Testis (tissue), 3 donors: ENCODE data around the gene FAM3B. TPM values are rescaled to one million over a fixed set of nuclear protein-coding genes. Genes with fewer than 3 reads are reported as not detected.

Experiments used
- DNase-seq: peaks from one replicate; pipeline ENCODE4 v3.0.0-alpha.2; 2019
- H3K27ac ChIP-seq, 2 donors: fragments of 200-600 bp; sonication (generic); one replicate each; pipeline ENCODE4 v1.5.1; 2019
- H3K27me3 ChIP-seq: fragments of 200-600 bp; sonication (generic); one replicate; pipeline ENCODE4 v1.5.1; 2019
- H3K36me3 ChIP-seq: fragments of 200-600 bp; sonication (generic); one replicate; pipeline ENCODE4 v1.5.1; 2017; ENCODE audit warnings: low read depth; ENCODE audit errors: missing control alignments
- H3K4me1 ChIP-seq: fragments of 200-600 bp; sonication (generic); one replicate; pipeline ENCODE4 v1.5.1; 2019
- H3K4me3 ChIP-seq, 2 donors: fragments of 200-600 bp; sonication (generic); one replicate each; pipeline ENCODE4 v1.5.1; 2017 to 2019
- H3K9me3 ChIP-seq: fragments of 200-600 bp; sonication (generic); one replicate; pipeline ENCODE4 v1.5.1; 2017
- POLR2A ChIP-seq: fragments of 450-650 bp; IDR thresholded peaks from one replicate; pipeline ENCODE4 v1.6.1; 2017; ENCODE audit warnings: antibody characterized with exemption, mild to moderate bottlenecking, moderate library complexity
- WGBS, 2 donors: methylation state at CpG; one replicate each; pipeline ENCODE4 v1.1.5; 2018; 5-methylcytosine and 5-hydroxymethylcytosine counted together
- intact Hi-C: fragments of 100-400 bp; cut with DNase I; formaldehyde crosslinking; loops from one replicate; pipeline ENCODE4 v1.15.1; 2023; ENCODE audit warnings: low total_unique reads
- polyA plus RNA-seq: library from polyadenylated mRNA; stranded (reverse); fragments of 350-450 nt; fragmentation: Illumina TruSeq; extraction: RNeasy Lipid Tissue Mini Kit (QIAGEN cat#74804); gene quantifications from one replicate; pipeline ENCODE4 v1.2.3, GENCODE V29; 2014; ENCODE audit warnings: low read depth, low replicate concordance; ENCODE audit not compliant: insufficient read depth
- total RNA-seq, 2 donors: library from RNA; depleted of rRNA; stranded (reverse); fragments of >200 nt; gene quantifications; one replicate each; pipeline ENCODE4 v1.2.3, GENCODE V29; 2016
- TF ChIP-seq, protein P1 (sequence below), 3 experiments: fragments of 450-650 bp in 2 of 3; fragments of 200-600 bp in 1 of 3; sonication (generic) in 1 of 3; IDR thresholded peaks; one replicate each; pipeline ENCODE4 v1.5.1; 2016 to 2019; ENCODE audit warnings: antibody characterized with exemption in 3 of 3, mild to moderate bottlenecking in 2 of 3, moderate library complexity in 1 of 3

Gene FAM3B
- total and polyA plus RNA-seq, 3 donors from 2014 or later, result 4.9 to 14.1 (median 9.4) TPM

DNA sequence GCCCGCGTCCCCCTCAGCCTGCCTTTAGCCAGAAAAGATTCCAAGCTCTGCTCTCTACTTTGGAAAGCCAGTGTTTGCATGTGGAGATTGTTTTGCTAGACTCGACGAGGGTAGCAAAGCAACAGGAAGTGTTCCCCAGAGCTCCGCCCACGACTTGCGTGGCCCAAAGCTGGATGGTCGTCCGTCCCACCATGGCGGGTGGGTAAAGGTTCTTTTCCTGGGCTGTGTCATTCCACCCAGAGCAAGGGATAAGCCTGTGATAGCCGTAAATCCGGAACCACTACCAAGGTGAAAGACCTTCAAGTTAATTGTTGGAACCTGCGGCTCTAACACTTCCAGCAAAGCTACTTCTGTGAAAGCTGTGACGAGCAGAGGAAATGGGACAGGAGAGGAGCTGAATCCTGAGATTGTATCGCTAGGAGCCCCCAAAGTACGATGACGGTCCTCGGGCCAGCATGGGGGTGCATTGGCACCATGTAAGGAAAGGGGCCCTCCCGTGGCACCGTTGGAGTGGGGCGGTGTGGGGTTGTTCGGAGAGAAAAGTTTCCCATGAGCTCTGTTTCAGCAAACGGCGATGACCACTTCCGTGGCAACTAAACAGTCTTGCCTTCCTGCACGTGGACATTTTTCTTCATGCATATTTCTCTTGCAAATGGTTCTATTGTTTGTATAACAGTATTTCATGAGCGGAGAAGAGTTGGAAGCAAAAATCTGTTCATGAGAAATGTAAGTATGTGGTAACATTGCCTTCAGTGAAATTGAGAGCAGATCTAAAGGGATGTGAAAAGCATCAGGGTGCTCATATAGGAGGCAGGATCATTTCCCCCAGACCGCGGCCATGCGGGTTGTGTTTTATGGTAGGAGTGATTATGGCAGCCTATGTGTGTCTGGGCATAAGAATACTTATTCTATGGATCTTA, 53.6 kb downstream of the FAM3B start:
- 50 to 58% methylated on average over 23 to 30 of the region's 30 CpGs for WGBS, 2 donors

DNA sequence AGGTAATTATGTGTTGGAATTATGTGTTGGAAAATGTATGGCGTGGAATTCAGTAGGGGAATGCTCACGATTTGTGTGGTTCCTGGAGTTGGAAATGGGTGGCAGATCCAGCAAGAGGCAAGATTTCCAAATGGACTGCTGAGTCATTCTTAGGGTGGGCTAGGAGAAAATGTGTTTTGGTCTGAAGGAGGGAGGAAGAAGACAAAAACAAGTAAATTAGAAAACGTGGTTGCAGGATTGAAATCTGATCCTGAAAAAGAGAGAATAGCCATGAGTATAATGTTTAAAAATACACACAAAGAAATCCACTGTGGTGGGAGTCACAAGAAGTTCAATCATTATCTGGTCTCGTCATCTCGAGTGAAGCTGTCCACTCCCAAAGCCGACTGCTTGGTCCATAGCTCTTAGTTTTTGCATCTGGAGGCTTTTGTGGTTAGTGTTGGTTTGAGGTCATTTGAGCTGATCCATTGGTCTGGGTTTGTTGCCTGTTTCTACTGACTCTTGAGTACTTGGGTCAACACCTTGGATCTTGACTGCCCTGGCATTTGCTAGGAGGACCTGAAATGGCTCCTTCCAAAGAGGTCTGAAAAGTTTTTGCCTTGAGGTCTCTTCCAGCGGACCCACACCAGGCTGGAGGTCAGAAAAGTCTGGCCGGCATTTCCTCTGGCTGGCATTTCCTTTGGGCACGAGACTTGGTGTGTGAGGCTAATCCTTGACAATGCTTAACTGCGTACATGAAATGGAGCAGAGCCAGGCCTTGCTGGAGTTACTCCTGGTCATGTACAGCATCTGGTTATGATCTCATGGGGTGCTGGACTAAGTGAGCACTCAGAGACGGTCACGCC, 54.5 kb downstream of the FAM3B start:
- Histone ChIP-seq H3K4me3 (peak overlapping the region in 1 of 2 donors; percentile 61), H3K4me1 (peaks cover 9% of the 10 kb centered on the region), H3K27me3 (no peaks in the 10 kb centered on the region), H3K36me3 (no peaks in the 10 kb centered on the region), H3K27ac (no peak overlapping the region), H3K9me3 (no peaks in the 10 kb centered on the region)
- DNase-seq, result no peak
- intact Hi-C loops, result no loop called here
- 72 to 78% methylated on average over 12 of the region's 12 CpGs for WGBS, 2 donors
- TF ChIP-seq, protein P1, sequence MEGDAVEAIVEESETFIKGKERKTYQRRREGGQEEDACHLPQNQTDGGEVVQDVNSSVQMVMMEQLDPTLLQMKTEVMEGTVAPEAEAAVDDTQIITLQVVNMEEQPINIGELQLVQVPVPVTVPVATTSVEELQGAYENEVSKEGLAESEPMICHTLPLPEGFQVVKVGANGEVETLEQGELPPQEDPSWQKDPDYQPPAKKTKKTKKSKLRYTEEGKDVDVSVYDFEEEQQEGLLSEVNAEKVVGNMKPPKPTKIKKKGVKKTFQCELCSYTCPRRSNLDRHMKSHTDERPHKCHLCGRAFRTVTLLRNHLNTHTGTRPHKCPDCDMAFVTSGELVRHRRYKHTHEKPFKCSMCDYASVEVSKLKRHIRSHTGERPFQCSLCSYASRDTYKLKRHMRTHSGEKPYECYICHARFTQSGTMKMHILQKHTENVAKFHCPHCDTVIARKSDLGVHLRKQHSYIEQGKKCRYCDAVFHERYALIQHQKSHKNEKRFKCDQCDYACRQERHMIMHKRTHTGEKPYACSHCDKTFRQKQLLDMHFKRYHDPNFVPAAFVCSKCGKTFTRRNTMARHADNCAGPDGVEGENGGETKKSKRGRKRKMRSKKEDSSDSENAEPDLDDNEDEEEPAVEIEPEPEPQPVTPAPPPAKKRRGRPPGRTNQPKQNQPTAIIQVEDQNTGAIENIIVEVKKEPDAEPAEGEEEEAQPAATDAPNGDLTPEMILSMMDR (IDR thresholded peaks at IDR 0.05), result no peak

More for the DNA sequence above, 53.6 kb downstream of the FAM3B start:
- TF ChIP-seq POLR2A, result no peak
- TF ChIP-seq, protein P1 (IDR thresholded peaks at IDR 0.05), result no peak
- intact Hi-C loops, result no loop called here
- no peaks in the 10 kb centered on the region for H3K9me3 ChIP-seq
- H3K27ac ChIP-seq, result peak overlapping the region in 1 of 2 donors; percentile 19
- no peaks in the 10 kb centered on the region for H3K36me3 ChIP-seq
- no peak for DNase-seq
- peaks cover 9% of the 10 kb centered on the region for H3K4me1 ChIP-seq
- peak overlapping the region; percentile 39 to 61 for H3K4me3 ChIP-seq
- no peaks in the 10 kb centered on the region for H3K27me3 ChIP-seq

DNA sequence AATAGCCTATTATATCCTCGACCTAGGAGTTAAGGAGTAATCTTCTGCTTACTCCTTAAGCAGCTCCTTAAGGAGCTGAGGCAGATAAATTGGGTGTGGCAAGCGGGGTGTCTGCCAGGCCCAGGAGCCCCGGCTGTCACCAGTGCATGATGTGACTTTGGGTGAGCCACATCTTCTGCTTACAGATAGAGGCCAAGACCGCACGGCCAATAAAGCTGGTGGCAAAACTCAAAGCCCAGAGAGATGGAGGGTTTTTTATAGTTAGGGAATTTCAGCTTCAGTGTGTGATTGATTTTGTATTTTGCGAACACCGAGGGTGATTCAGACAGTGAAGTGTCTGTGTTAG, 55.1 kb downstream of the FAM3B start:
- intact Hi-C loops, result no loop called here
- Histone ChIP-seq H3K36me3 (no peaks in the 10 kb centered on the region), H3K4me3 (no peak overlapping the region), H3K27ac (no peak overlapping the region), H3K9me3 (no peaks in the 10 kb centered on the region), H3K4me1 (peaks cover 9% of the 10 kb centered on the region), H3K27me3 (no peaks in the 10 kb centered on the region)
- WGBS, 2 donors, result 93 to 94% methylated on average over 7 of the region's 7 CpGs
- no peak for DNase-seq
- TF ChIP-seq POLR2A, result no peak
- TF ChIP-seq, protein P1 (IDR thresholded peaks at IDR 0.05), result no peak

DNA sequence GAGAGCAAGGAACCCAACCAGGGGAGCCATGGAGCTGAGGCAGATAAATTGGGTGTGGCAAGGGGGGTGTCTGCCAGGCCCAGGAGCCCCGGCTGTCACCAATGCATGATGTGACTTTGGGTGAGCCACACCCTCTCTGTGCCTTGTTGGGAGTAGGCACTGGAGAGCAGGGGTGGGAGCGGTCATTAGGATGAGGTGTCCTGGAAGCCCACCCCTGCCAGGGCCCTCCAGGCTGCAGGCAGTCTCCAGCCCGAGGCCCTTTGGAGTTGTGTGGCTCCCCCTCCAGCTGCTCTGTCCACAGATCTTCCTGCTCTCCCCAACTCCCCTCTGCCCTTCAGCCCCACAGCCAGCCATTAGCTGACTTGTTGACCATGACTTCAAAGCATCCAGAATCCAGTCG, 56.7 kb downstream of the FAM3B start:
- no peaks in the 10 kb centered on the region for H3K36me3 ChIP-seq
- intact Hi-C loops, result no loop called here
- WGBS, 2 donors, result 54 to 82% methylated on average over 2 to 4 of the region's 4 CpGs
- H3K4me3 ChIP-seq, result no peak overlapping the region
- H3K4me1 ChIP-seq, result peaks cover 9% of the 10 kb centered on the region
- TF ChIP-seq, protein P1 (IDR thresholded peaks at IDR 0.05), result no peak
- TF ChIP-seq POLR2A, result no peak
- no peaks in the 10 kb centered on the region for H3K27me3 ChIP-seq
- H3K9me3 ChIP-seq, result no peaks in the 10 kb centered on the region
- DNase-seq, result no peak
- H3K27ac ChIP-seq, result no peak overlapping the region
